Activated CD4-positive, alpha-beta T cell treated with anti-CD3 and anti-CD28 coated beads, Interleukin-2, amount 50 U/mL, for 1 hour (primary cell): ENCODE data around the gene IRF2.
"Not testable (repeated sequence)": the region's sequence is repeated elsewhere in the genome, so short reads cannot be mapped to it uniquely, and the experiment has no call there.

ENCODE experiments used
- DNase-seq: peaks from one replicate; pipeline ENCODE4 v3.0.0-alpha.2; 2020

Gene IRF2

DNA sequence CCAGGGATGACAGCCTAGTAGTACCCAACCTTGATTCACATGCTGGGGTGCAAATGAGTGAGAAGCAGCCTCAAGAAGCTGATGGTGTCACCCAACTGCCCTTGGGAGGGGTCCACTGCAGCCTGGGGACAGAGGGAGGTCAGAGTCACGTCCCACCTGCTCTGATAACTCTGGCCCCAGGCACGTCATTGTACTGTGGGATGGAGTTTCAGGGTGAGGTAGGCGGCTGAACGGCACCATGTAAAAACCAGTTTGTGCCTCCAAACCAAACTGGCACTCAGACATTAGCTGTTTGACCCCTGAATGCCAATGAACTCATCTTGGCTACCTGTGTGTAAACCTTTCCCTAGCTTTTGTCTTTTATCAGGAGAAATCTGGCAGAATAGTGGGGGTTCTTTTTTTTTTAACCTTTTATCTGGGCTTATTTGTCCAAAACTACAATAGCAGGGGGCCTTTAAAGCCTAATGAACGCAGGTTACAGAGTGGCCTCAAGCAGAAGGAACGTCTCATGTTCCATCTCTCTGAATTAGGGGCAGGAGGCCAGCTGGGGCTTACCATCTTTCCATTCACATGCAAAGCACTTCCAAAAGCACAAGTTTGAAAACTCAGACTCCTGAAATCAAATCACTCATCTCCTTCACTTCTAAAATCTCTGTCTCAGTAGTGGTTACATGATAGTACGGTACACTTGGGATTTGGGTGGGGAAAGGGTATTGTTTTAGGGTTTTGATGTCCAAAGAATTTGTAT lies 89.4 kb downstream of the IRF2 start:
- DNase-seq = no peak

DNA sequence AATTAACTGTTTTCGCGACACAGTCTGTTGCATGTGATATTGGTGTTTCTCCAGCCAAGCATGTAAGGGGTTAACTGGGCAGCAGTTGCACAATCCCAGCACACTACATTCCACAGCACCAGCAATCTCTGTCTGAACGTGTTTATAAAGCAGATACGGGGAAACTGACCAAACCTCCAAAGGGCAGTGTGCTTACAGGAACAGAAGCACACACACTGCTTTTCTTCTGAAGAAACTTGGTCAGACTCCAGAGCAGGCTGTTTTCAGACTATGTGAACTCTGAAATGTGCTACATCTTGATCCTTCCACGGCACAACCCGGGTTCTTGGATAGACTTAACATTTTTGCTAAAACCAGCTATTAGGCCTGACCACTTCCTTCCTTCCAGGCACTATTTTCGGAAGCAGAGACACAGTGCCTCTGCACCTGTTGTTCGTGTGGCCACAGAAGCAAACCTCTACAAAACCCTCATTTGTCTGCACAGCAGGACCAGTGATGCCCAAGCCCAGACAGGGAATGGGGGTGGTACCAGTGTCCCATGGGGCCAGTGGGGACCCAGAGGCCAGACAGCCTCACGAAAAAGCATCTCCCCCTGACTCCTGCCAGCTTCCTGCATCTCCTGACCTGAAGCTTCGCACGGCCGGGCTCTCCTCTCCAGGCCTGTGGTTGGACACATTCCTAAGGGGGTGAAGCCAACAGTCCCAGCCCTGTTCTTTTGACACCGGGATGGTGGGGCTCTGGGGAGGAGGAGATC lies 90.1 kb downstream of the IRF2 start:
- no peak for DNase-seq

DNA sequence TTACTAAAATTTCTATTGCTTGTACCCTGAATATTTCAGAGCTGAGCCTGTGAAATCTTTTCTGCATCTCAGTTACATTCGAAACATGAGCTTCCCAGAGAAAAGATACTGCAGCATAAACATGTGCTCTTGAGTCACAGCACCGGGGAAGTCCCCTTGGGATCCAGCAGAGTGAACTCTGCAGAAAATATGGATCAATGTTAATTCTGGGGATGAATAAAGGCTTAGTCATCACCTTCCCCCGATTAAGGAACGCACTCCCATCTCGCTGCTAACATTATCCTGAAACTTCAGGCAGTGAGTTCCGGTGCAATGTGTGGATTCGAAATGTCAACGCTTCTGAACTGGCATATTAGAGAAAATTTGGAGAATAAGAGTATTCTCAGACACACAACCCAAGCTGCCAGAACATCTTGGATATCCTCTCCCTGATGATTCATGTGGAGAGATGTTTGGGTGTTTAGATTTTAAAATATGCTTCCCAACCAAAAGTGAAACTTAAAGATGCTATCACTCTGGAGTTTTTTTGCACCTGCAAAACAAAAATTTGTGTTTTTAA lies 90.8 kb downstream of the IRF2 start:
- DNase-seq = no peak

- DNase-seq = no peak
These were observed 92.0 kb downstream of the IRF2 start for GRCh38 chr4:184382189-184382846.

DNA sequence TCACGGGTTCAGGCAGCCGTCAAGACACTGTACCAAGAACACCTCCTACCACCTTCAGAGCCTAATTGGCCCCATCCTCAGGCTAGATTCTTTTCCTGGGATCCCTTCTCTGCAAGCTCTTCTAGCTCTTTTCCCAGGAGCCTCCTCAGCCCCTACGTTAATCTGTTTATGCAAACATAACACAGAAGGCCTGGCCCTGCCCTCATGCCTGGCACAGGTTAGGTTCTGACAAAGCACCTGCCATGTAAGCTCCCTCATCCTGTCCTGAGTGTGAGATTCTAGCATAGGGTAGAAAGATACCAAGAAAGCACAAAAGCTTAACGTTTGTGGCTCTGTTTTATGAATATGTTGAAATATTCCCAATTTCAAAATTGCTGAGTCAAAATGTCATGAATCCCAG lies 93.6 kb downstream of the IRF2 start:
- DNase-seq = no peak

DNA sequence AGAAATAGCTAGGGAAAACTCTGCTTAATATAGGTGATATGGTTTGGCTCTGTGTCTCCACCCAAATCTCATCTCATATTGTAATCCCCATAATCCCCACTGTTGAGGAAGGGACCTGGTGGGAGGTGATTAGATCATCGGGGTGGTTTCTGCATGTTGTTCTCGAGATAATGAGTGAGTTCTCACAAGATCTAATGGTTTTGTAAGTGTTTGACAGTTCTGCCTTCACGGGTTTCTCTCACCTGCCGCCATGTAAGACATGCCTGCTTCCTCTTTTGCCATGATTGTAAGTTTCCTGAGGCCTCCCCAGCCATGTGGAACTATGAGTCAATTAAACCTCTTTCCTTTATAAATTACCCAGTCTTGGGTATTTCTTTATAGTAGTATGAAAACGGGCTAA lies 94.1 kb downstream of the IRF2 start:
- not testable (repeated sequence) for DNase-seq

DNA sequence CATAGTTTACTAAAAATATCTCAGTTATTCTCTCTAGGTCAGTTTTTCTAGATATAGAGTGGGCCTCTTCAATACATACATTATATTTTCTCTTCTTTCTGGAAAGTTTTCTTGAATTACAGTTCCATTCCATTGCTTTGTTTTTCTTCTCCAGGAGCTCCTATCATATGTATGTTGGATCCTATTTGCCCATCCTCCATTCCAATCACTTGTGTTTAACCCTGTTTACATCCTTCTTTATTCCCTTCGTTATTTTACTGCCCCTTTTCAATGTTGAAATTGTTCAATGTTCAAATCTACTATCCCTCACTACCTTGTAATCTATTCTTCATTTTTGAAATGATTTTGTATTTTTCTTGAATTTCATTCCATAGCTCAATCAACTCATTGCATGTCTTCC lies 97.4 kb downstream of the IRF2 start:
- no peak for DNase-seq

- no peak for DNase-seq
These were observed 98.1 kb downstream of the IRF2 start for GRCh38 chr4:184376126-184376838.

- DNase-seq = not testable (repeated sequence)
These were observed 98.7 kb downstream of the IRF2 start for GRCh38 chr4:184375623-184376022.

- DNase-seq = no peak
These were observed 99.3 kb downstream of the IRF2 start for GRCh38 chr4:184375027-184375426.

GRCh38 chr4:184373886-184374405 lies 100.4 kb downstream of the IRF2 start:
- DNase-seq = no peak

DNA sequence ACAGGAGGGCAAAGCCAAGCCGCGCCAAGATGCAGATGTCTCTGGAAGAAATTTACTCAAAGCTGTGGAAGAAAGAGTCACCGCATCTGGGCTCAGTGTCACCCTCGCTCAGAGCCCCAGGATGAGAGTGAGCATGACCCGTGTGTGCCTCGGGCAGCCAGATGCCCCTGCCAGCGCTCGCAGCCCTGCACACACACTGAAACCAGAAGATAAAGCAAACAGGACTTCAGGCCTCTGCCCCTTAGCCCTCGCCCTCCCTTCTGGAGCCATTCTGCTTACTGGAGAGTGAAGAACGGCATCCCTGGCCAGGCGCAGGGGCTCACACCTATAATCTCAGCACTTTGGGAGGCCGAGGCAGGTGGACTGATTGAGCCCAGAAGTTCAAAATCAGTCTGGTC lies 103.0 kb downstream of the IRF2 start:
- DNase-seq = no peak

DNA sequence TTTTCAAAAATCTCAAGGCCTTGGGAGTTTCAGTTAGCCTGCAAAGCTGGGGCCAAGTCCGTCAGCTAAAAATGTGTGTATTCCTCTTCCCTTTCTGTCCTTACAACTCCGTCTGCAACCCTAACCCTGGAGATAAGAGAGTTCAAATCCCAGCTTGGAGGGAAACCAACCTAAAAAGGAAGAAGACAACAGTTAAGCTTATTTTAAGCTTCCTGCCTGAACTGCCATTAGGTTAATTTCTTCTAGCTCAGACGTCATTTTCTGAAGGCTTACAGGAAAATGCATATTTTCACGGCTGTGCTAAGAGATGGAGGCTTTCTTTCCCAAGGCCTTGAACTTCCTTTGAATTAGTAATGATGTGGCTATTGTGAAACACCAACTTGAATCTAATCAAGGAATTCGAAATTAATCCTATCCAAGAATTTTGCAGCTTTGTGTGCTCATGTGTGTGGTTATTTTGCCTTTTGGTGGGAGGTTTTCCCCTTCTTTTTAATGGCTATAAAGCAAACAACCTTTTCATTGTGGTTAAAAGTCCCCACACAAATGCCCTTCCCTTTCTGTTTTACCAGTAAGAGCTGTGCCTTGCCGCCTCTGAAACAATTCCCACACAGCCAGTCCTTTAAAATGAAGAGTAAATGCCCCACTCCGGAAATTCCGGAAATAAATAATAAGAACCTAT lies 103.5 kb downstream of the IRF2 start:
- DNase-seq = no peak

DNA sequence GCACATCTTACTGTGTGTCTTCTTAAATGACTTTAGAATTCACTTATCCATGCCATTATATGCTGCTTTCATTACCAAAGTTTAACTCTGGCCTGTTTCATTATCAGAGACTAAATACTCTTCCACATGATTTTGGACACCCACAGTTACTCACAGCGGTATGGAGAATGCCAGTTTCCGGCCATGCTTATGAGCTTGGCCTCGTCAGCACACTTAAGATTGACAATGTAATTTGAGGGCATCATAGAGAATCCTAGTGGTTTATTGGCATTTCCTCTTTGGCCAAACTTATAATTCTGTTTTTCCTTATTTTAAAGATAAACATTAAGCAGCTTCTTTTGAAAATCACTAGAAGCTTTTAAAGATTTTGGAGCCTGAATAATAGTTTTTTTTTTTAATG lies 104.5 kb downstream of the IRF2 start:
- DNase-seq = no peak

DNA sequence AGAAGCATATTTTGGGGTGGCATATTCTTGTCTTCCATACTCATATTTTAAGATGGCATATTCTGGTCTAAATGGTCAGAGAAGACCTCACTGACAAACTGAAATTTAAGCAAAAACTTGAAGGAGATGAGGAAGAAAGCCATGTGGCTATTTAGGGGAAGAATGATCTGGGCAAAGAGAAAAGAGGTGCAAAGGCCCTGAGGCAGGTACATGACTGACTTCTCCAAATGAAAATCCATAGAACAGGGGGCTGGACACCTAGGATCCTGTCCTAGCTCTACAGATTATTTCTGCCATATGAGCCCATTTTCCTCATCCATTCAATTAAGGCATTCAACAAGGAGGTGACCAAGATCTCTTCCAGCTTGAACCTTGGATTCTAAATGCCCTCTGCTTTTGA lies 105.6 kb downstream of the IRF2 start:
- DNase-seq = no peak

- no peak for DNase-seq
These were observed 106.1 kb downstream of the IRF2 start for GRCh38 chr4:184368290-184368689.

- DNase-seq = no peak
These were observed 110.0 kb downstream of the IRF2 start for GRCh38 chr4:184364100-184364921.

DNA sequence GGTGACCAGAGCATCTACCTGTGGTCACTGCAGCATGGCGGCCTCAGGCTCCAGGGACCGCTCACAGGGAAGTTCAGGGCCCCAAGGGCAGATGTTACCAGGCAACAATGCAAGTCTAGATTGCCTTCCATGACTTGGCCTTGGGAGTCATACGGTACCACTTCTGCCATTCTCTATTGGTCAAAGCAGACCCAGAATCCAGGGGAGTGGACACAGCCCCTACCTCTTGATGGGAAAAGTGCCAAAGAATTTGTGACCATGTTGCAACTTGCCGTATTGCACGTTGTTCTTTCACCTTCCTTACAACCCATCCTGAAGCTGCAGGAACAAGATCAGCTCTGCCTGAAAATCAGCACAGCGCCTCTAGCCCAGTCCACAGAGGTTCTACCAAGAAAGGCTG lies 111.1 kb downstream of the IRF2 start:
- DNase-seq = no peak

GRCh38 chr4:184362396-184362795 lies 112.0 kb downstream of the IRF2 start:
- no peak for DNase-seq

DNA sequence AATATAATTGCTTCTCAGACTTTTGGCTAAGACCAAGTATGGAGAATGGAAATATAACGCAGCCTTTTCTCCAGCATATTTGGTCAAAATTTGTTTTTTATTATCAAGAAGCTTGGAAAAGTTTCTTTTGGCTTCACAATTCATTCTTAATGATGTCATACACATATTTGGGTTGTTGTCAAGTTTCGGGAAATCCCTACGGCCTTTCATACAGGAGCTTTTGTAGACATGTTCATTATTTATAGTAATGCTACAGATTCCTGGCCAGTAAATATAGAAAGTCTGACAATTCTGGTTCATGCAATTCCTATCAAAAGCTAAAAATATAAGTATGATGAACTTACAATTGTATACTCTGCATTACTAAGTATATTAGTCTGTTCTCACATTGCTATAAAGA lies 112.9 kb downstream of the IRF2 start:
- no peak for DNase-seq

DNA sequence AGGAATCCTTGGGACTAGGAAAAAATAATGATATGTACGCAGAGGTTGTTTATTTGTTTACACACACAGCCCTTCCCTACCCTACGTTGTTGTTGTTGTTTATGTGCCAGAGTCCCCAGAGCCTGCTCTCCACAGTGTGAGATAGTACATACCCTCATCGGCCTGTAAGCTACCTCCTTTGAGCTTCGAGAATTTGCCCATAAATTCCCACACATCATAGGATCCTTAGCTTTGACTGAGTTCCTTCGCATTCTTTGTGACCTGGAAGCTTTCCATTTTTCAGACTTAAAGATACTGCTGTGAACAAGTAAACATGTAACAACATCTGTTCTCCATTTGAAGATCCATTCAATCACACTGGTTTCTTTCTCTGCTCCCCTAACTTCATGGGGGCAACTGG lies 114.5 kb downstream of the IRF2 start:
- DNase-seq = no peak
